MM.1S (cell line): Measurements from ENCODE around the gene PSMC5.

Experiments
- DNase-seq: peaks from one replicate; pipeline ENCODE4 v3.0.0-alpha.2; 2015
- H2AFZ ChIP-seq: fragments of 300-600 bp; sonication (generic); 2 replicates; pipeline ENCODE4 v1.6.0; 2016; ENCODE audit warnings: antibody characterized with exemption, low read length
- H3F3A ChIP-seq: fragments of 300-600 bp; sonication (generic); 2 replicates; pipeline ENCODE4 v1.6.1; 2016; ENCODE audit warnings: mild to moderate bottlenecking, antibody characterized with exemption, low read length, moderate library complexity, mixed read lengths; ENCODE audit not compliant: insufficient read depth
- H3K27ac ChIP-seq: fragments of 300-600 bp; sonication (generic); 2 replicates; pipeline ENCODE4 v1.5.1; 2016; ENCODE audit warnings: mild to moderate bottlenecking, low read length
- H3K27me3 ChIP-seq: fragments of 300-600 bp; sonication (generic); replicated peaks from 2 replicates; pipeline ENCODE4 v1.6.0; 2016; ENCODE audit warnings: low read length; ENCODE audit not compliant: insufficient read depth
- H3K36me3 ChIP-seq: fragments of 300-600 bp; sonication (generic); replicated peaks from 2 replicates; pipeline ENCODE4 v1.6.1; 2016; ENCODE audit warnings: mild to moderate bottlenecking, low read length, mixed read lengths; ENCODE audit not compliant: insufficient read depth
- H3K4me1 ChIP-seq: fragments of 300-600 bp; sonication (generic); 2 replicates; pipeline ENCODE4 v1.6.1; 2016; ENCODE audit warnings: low read length, mixed read lengths
- H3K4me2 ChIP-seq: fragments of 300-600 bp; sonication (generic); 2 replicates; pipeline ENCODE4 v1.6.0; 2016; ENCODE audit warnings: low read depth, low read length
- H3K4me3 ChIP-seq: fragments of 300-600 bp; sonication (generic); 2 replicates; pipeline ENCODE4 v1.5.1; 2016; ENCODE audit warnings: low read length, mixed read lengths
- H3K79me2 ChIP-seq: fragments of 300-600 bp; sonication (generic); 2 replicates; pipeline ENCODE4 v1.6.1; 2016; ENCODE audit warnings: mixed run types, low read length, mixed read lengths
- H3K9ac ChIP-seq: fragments of 300-600 bp; sonication (generic); 2 replicates; pipeline ENCODE4 v1.6.1; 2016; ENCODE audit warnings: low read length, mixed read lengths
- H3K9me2 ChIP-seq: fragments of 300-600 bp; sonication (generic); replicated peaks from 2 replicates; pipeline ENCODE4 v1.6.1; 2016; ENCODE audit warnings: mild to moderate bottlenecking, low read length, mixed read lengths; ENCODE audit not compliant: insufficient read depth
- H3K9me3 ChIP-seq: fragments of 300-600 bp; sonication (generic); replicated peaks from 2 replicates; pipeline ENCODE4 v1.6.1; 2016; ENCODE audit warnings: mild to moderate bottlenecking, low read length, mixed read lengths; ENCODE audit not compliant: insufficient read depth
- H4K20me1 ChIP-seq: fragments of 300-600 bp; sonication (generic); 2 replicates; pipeline ENCODE4 v1.6.1; 2016; ENCODE audit warnings: mild to moderate bottlenecking, low read length, moderate library complexity, mixed read lengths; ENCODE audit not compliant: insufficient read depth
- CTCF ChIP-seq: fragments of 300-600 bp; sonication (generic); IDR thresholded peaks from 2 replicates; pipeline ENCODE4 v1.5.1; 2016; ENCODE audit warnings: antibody characterized with exemption, low read length, mixed read lengths
- EZH2 ChIP-seq: fragments of 300-600 bp; sonication (generic); optimal IDR thresholded peaks from 2 replicates; pipeline ENCODE3; 2017; ENCODE audit warnings: low read depth, mild to moderate bottlenecking, antibody characterized with exemption, low read length, mixed read lengths
- EZH2phosphoT487 ChIP-seq: fragments of 300-600 bp; sonication (generic); IDR thresholded peaks from 2 replicates; pipeline ENCODE4 v1.6.1; 2018; ENCODE audit warnings: antibody characterized with exemption, low read length

Gene PSMC5

DNA sequence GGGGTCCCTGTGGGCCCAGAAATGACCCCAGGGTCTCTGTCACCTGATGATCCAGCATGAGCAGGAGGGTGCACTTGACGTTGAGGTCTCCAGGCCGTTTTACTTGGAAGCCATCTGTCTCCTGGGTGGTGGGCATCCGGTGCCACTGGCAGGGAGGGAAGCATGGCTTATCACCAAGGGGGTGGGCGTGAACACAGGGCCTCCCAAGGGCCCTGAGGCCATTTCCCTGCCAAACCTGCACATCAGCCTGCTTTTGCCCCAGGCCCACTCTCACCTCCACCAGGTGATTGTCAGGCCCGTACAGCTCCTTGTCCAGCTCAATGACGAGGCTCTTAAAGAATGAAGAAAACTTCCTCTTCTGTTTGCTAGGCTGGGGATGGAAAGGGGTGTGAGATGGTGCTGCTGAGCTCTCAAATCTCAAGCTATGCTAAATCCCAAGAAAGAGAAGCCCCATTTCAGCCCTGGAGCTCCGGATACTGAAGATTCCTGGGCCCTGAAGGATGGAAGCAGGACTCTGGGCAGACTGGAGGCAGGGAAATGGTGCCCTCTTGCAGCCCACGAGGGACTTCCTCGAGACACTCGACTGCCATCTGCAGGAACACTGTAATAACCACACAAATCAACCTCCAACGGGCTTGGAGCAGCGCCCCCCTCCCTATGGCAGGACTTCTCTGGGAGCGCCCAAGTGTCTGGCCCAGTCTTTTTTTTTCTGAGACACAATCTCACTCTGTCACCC lies 7.4 kb downstream of the PSMC5 start:
- H3K9ac ChIP-seq = no peak overlapping the region

GRCh38 chr17:63835167-63835720 lies 8.0 kb downstream of the PSMC5 start:
- H3K36me3 ChIP-seq = 0 out of 2 replicates have a peak, but pooled peaks cover 7% of the 10 kb centered on the region
- no peak overlapping the region for H3K4me2 ChIP-seq
- no peak overlapping the region for H3K9ac ChIP-seq
- H3K9me2 ChIP-seq = no peaks in the 10 kb centered on the region
- no peaks in the 10 kb centered on the region for H3K9me3 ChIP-seq
- H3K27ac ChIP-seq = no peak overlapping the region
- H3K4me1 ChIP-seq = peaks cover 7% of the 10 kb centered on the region; the same call in 1 of the 2 replicates
- peaks cover 11% of the 10 kb centered on the region; the same call in 1 of the 2 replicates for H3F3A ChIP-seq
- H3K79me2 ChIP-seq = peaks cover 64% of the 10 kb centered on the region
- TF ChIP-seq CTCF = no peak
- no peak for TF ChIP-seq EZH2phosphoT487
- no peak for TF ChIP-seq EZH2
- DNase-seq = no peak
- H3K27me3 ChIP-seq = no peaks in the 10 kb centered on the region
- H3K4me3 ChIP-seq = no peak overlapping the region
- H2AFZ ChIP-seq = no peak overlapping the region
- no peaks in the 10 kb centered on the region for H4K20me1 ChIP-seq

More for the DNA sequence above, 7.4 kb downstream of the PSMC5 start:
- H3K27me3 ChIP-seq = no peaks in the 10 kb centered on the region
- peak; percentile 83 for DNase-seq
- no peaks in the 10 kb centered on the region for H3K9me2 ChIP-seq
- H3F3A ChIP-seq = peaks cover 11% of the 10 kb centered on the region; the same call in 1 of the 2 replicates
- H3K4me1 ChIP-seq = peaks cover 6% of the 10 kb centered on the region; the same call in 1 of the 2 replicates
- H2AFZ ChIP-seq = no peak overlapping the region
- H3K9me3 ChIP-seq = no peaks in the 10 kb centered on the region
- TF ChIP-seq CTCF (peak; percentile 73), EZH2phosphoT487 (no peak)
- H3K27ac ChIP-seq = no peak overlapping the region
- no peak overlapping the region for H3K4me3 ChIP-seq
- H3K4me2 ChIP-seq = no peak overlapping the region
- peaks cover 7% of the 10 kb centered on the region; the same call in 1 of the 2 replicates for H3K36me3 ChIP-seq
- peaks cover 64% of the 10 kb centered on the region for H3K79me2 ChIP-seq
- no peaks in the 10 kb centered on the region for H4K20me1 ChIP-seq

DNA sequence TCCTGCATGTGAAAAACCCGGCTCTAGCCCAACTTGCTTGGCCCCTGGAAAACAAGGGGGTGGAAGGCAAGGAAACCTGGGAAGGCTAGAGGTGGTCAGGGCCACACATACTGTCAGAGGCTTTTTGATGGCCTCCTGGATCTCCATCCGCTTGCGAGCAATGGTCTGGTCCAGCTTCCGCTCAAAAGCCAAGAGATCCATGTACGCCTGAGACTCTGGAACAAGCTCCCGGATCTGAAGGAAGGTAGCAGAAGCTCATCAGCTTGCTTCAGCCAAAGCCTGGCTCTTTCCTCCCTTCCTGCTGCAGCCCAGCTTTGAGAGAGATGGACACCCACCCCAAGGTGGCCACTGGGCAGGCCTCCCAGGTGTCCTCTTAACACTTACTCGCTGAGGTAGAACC lies 9.6 kb downstream of the PSMC5 start:
- no peaks in the 10 kb centered on the region for H3K27me3 ChIP-seq
- H4K20me1 ChIP-seq = no peaks in the 10 kb centered on the region; the same call in 1 of the 2 replicates
- no peak overlapping the region for H2AFZ ChIP-seq
- peaks cover 18% of the 10 kb centered on the region for H3K4me1 ChIP-seq
- no peak for DNase-seq
- no peaks in the 10 kb centered on the region for H3K9me3 ChIP-seq
- no peak overlapping the region for H3K4me2 ChIP-seq
- H3K79me2 ChIP-seq = peaks cover 65% of the 10 kb centered on the region
- H3K9me2 ChIP-seq = no peaks in the 10 kb centered on the region
- no peak for TF ChIP-seq CTCF
- TF ChIP-seq EZH2phosphoT487 = no peak
- no peak for TF ChIP-seq EZH2
- H3K4me3 ChIP-seq = no peak overlapping the region
- no peak overlapping the region for H3K9ac ChIP-seq
- H3K36me3 ChIP-seq = no peaks in the 10 kb centered on the region
- no peak overlapping the region for H3K27ac ChIP-seq
- H3F3A ChIP-seq = peaks cover 11% of the 10 kb centered on the region; the same call in 1 of the 2 replicates
